Measurements from ENCODE around the gene ITGA1. TPM values are rescaled to one million over a fixed set of nuclear protein-coding genes. Genes with fewer than 3 reads are reported as not detected.

ITGA1 gene
- total RNA-seq, 2 donors from 2014 or later = 0.33 to 3.5 TPM

DNA sequence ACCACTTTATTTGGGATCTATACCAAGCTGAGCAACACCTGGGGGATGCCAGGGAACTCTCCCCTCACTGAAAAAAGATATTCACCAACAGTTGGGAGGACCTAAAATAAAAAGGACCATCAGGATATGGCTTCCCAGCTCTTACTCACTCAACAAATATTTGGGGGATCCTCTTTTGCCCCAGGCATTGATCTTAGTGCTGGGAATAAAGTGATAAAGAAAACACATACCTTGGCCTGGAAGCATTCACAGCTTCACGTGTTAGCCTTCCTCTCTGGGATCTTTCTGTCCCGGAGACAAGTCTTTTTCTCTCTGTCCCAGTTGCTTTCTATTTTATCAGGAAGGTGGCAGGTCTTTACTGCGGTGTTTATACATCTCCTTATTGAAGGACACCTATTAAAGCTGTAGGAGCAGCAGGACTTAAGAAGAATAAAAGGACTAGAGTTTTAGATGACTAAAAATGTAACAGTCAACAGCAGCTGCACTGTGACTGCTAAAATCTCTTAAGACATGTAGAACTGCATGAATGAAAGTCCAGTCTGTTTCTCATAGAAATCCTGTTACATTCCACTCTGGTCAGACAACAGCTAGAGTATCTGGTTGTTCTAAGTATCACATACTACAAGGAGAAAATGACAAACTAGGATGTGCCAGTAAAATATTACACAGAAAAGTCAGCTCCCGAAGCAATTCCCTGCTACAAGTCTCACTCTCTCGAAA, 111.4 kb downstream of the ITGA1 start:
- no peaks in the 10 kb centered on the region for H3K27me3 ChIP-seq (ENCODE audit: control insufficient read depth, insufficient read depth, low read length, poor library complexity, severe bottlenecking)
- H3K36me3 Mint-ChIP-seq (ENCODE audit: low read depth) = no peaks in the 10 kb centered on the region
- no peak overlapping the region for H3K4me3 Mint-ChIP-seq
- TF ChIP-seq, protein P1, sequence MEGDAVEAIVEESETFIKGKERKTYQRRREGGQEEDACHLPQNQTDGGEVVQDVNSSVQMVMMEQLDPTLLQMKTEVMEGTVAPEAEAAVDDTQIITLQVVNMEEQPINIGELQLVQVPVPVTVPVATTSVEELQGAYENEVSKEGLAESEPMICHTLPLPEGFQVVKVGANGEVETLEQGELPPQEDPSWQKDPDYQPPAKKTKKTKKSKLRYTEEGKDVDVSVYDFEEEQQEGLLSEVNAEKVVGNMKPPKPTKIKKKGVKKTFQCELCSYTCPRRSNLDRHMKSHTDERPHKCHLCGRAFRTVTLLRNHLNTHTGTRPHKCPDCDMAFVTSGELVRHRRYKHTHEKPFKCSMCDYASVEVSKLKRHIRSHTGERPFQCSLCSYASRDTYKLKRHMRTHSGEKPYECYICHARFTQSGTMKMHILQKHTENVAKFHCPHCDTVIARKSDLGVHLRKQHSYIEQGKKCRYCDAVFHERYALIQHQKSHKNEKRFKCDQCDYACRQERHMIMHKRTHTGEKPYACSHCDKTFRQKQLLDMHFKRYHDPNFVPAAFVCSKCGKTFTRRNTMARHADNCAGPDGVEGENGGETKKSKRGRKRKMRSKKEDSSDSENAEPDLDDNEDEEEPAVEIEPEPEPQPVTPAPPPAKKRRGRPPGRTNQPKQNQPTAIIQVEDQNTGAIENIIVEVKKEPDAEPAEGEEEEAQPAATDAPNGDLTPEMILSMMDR (conservative IDR thresholded peaks at IDR 0.05) = no peak
- 69 to 86% methylated on average over 4 to 5 of the region's 5 CpGs for WGBS, 2 experiments (ENCODE audit: insufficient coverage in 1 of 2, insufficient read length in 1 of 2)
- H3K27ac Mint-ChIP-seq = no peak overlapping the region
- no peaks in the 10 kb centered on the region for H3K27me3 Mint-ChIP-seq (ENCODE audit: insufficient read depth)
- H3K4me1 ChIP-seq (ENCODE audit: control insufficient read depth, insufficient read depth, low read length) = peaks cover 5% of the 10 kb centered on the region
- no peak overlapping the region for H3K9ac ChIP-seq (ENCODE audit: extremely low read depth, low read length, poor library complexity, severe bottlenecking)
- no peak for DNase-seq
- no peaks in the 10 kb centered on the region for H3K9me3 Mint-ChIP-seq
- peaks cover 3% of the 10 kb centered on the region for H3K4me1 Mint-ChIP-seq
- H3K4me3 ChIP-seq (ENCODE audit: low read length) = no peak overlapping the region
- H3K27ac ChIP-seq (ENCODE audit: low read depth, low read length) = no peak overlapping the region
- no peaks in the 10 kb centered on the region for H3K36me3 ChIP-seq (ENCODE audit: control insufficient read depth, insufficient read depth, low read length)
- no peaks in the 10 kb centered on the region for H3K9me3 ChIP-seq (ENCODE audit: control insufficient read depth, low read length)

DNA sequence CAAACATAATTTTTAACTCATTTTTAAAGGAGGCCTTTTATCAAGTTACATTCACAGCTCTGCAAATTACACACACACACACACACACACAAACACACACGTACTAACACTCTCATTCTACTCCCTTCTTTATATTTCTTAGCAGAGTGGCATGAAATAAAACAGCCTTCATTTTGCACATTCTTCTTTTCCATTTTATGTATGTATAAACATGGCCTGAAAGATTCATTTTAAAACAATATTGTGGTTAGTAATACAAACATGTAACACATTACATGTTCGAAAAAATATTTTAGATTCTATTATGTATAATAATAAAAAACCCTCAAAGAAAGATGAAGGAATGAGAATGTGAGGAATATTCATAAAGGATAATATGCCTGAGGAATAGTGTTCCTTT, 115.4 kb downstream of the ITGA1 start:
- H3K36me3 Mint-ChIP-seq (ENCODE audit: low read depth) = no peaks in the 10 kb centered on the region
- no peaks in the 10 kb centered on the region for H3K9me3 Mint-ChIP-seq
- H3K27me3 Mint-ChIP-seq (ENCODE audit: insufficient read depth) = no peaks in the 10 kb centered on the region
- no peak overlapping the region for H3K27ac ChIP-seq (ENCODE audit: low read depth, low read length)
- H3K4me3 Mint-ChIP-seq = no peak overlapping the region
- no peak overlapping the region for H3K27ac Mint-ChIP-seq
- H3K4me1 Mint-ChIP-seq = no peaks in the 10 kb centered on the region
- no peaks in the 10 kb centered on the region for H3K27me3 ChIP-seq (ENCODE audit: control insufficient read depth, insufficient read depth, low read length, poor library complexity, severe bottlenecking)
- H3K9ac ChIP-seq (ENCODE audit: extremely low read depth, low read length, poor library complexity, severe bottlenecking) = no peak overlapping the region
- 79 to 100% methylated on average over 1 of the region's 2 CpGs for WGBS, 2 experiments (ENCODE audit: insufficient coverage in 1 of 2, insufficient read length in 1 of 2)
- no peaks in the 10 kb centered on the region for H3K4me1 ChIP-seq (ENCODE audit: control insufficient read depth, insufficient read depth, low read length)
- no peaks in the 10 kb centered on the region for H3K36me3 ChIP-seq (ENCODE audit: control insufficient read depth, insufficient read depth, low read length)
- no peak for DNase-seq
- TF ChIP-seq, protein P1 (conservative IDR thresholded peaks at IDR 0.05) = no peak
- no peak overlapping the region for H3K4me3 ChIP-seq (ENCODE audit: low read length)
- no peaks in the 10 kb centered on the region for H3K9me3 ChIP-seq (ENCODE audit: control insufficient read depth, low read length)

DNA sequence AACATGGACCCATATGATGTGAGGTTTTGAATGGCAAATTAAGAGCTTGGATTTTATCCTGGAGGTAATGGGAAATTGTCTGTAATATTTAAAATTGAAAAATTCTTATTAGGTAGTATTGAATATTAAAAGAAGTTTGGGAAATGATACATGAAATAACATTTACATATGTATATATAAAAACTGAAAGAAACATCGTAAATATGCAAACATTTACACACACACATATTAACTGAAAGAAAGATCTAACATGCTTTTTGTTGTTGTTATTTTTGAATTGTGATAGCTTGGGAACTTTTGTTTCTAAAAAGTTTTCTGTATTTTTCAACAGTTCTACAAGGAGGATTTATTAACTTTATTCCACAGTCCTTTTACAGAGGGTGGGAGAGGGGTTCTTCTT, 118.6 kb downstream of the ITGA1 start:
- H3K36me3 Mint-ChIP-seq (ENCODE audit: low read depth) = no peaks in the 10 kb centered on the region
- Histone ChIP-seq H3K4me1 (ENCODE audit: control insufficient read depth, insufficient read depth, low read length) (no peaks in the 10 kb centered on the region), H3K27ac (ENCODE audit: low read depth, low read length) (no peak overlapping the region), H3K4me3 (ENCODE audit: low read length) (no peak overlapping the region), H3K27me3 (ENCODE audit: control insufficient read depth, insufficient read depth, low read length, poor library complexity, severe bottlenecking) (no peaks in the 10 kb centered on the region), H3K9me3 (ENCODE audit: control insufficient read depth, low read length) (no peaks in the 10 kb centered on the region), H3K36me3 (ENCODE audit: control insufficient read depth, insufficient read depth, low read length) (no peaks in the 10 kb centered on the region), H3K9ac (ENCODE audit: extremely low read depth, low read length, poor library complexity, severe bottlenecking) (no peak overlapping the region)
- no peaks in the 10 kb centered on the region for H3K9me3 Mint-ChIP-seq
- peaks cover 3% of the 10 kb centered on the region for H3K4me1 Mint-ChIP-seq
- no peak for DNase-seq
- TF ChIP-seq, protein P1 (conservative IDR thresholded peaks at IDR 0.05) = no peak
- H3K4me3 Mint-ChIP-seq = no peak overlapping the region
- no CpG with 5 or more reads among the region's 1 CpG for WGBS, 2 experiments (ENCODE audit: insufficient coverage in 1 of 2, insufficient read length in 1 of 2)
- no peak overlapping the region for H3K27ac Mint-ChIP-seq
- H3K27me3 Mint-ChIP-seq (ENCODE audit: insufficient read depth) = no peaks in the 10 kb centered on the region
